Stimulated activated CD4-positive, alpha-beta T cell treated with anti-CD3 and anti-CD28 coated beads, Interleukin-1b, Interleukin-23, amount 100 ng/mL, for 48 hours (primary cell): ENCODE measurements around the gene TMC2.
"Not testable (repeated sequence)": the region's sequence is repeated elsewhere in the genome, so short reads cannot be mapped to it uniquely, and the experiment has no call there.

Source experiments
- DNase-seq: peaks from one replicate; pipeline ENCODE4 v3.0.0-alpha.2; 2020

The TMC2 gene, protein sequence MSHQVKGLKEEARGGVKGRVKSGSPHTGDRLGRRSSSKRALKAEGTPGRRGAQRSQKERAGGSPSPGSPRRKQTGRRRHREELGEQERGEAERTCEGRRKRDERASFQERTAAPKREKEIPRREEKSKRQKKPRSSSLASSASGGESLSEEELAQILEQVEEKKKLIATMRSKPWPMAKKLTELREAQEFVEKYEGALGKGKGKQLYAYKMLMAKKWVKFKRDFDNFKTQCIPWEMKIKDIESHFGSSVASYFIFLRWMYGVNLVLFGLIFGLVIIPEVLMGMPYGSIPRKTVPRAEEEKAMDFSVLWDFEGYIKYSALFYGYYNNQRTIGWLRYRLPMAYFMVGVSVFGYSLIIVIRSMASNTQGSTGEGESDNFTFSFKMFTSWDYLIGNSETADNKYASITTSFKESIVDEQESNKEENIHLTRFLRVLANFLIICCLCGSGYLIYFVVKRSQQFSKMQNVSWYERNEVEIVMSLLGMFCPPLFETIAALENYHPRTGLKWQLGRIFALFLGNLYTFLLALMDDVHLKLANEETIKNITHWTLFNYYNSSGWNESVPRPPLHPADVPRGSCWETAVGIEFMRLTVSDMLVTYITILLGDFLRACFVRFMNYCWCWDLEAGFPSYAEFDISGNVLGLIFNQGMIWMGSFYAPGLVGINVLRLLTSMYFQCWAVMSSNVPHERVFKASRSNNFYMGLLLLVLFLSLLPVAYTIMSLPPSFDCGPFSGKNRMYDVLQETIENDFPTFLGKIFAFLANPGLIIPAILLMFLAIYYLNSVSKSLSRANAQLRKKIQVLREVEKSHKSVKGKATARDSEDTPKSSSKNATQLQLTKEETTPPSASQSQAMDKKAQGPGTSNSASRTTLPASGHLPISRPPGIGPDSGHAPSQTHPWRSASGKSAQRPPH

DNA sequence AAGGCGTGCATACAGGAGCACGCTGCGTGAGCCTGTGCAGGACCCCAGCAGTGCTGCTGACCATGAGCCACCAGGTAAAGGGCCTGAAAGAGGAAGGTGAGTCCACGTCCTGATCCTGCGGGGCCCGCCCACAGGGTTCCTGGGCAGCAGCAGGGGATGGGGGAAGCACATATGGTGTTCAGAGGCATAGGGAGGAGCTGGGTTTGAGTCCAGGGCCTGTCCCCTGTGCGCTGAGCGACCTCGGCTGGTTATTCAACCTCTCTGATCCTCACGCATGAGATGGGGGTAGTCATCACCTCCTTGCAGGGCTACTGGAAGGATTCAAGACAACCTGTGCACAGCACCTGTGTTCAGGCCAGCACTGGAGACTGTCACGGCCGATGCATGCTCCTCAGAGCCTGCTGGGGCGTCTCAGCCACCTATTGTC is at the start of gene TMC2:
Gene TMC2, plus strand, starts transcription at position 14 of the 427 bp plus-strand sequence. Its CDS starts 49 bp downstream, at position 63.
- DNase-seq: no peak

DNA sequence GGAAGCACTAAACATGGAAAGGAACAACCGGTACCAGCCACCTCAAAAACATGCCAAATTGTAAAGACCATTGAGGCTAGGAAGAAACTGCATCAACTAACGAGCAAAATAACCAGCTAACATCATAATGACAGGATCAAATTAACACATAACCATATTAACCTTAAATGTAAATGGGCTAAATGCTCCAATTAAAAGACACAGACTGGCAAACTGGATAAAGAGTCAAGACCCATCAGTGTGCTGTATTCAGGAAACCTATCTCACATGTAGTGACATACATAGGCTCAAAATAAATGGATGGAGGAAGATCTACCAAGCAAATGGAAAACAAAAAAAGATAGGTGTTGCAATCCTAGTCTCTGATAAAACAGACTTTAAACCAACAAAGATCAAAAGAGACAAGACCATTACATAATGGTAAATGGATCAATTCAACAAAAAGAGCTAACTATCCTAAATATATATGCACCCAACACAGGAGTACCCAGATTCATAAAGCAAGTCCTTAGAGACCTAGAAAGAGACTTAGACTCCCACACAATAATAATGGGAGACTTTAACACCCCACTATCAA is 33.5 kb upstream of the TMC2 start:
- DNase-seq: not testable (repeated sequence)

DNA sequence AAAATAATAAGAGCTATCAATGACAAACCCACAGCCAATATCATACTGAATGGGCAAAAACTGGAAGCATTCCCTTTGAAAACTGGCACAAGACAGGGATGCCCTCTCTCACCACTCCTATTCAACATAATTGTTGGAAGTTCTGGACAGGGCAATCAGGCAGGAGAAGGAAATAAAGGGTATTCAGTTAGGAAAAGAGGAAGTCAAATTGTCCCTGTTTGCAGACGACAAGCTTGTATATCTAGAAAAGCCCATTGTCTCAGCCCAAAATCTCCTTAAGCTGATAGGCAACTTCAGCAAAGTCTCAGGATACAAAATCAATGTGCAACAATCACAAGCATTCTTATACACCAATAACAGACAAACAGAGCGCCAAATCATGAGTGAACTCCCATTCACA is 31.6 kb upstream of the TMC2 start:
- DNase-seq: not testable (repeated sequence)

DNA sequence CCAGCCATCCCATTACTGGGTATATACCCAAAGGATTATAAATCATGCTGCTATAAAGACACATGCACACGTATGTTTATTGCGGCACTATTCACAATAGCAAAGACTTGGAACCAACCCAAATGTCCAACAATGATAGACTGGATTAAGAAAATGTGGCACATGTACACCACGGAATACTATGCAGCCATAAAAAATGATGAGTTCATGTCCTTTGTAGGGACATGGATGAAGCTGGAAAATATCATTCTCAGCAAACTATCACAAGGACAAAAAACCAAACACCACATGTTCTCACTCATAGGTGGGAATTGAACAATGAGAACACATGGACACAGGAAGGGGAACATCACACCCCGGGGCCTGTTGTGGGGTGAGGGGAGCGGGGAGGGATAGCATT is 29.9 kb upstream of the TMC2 start:
- DNase-seq: not testable (repeated sequence)

DNA sequence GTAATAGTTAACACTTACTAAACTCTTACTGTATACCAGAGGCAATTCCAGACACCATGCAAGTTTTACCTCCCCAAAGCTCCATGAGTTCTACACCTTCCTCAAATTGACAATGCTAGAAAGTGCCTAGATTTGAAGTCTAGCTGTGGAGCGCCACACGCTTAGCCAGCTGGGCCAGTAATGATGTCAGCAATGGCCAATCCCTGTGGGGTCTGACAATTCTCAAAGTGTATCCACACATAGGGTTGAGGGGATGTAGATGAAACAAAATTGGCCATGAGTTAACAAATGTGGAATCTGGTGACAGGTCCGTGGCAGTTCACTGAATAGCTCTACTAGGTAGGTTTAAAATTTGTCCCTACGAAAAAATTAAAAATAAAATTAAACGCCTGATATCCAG is 28.9 kb upstream of the TMC2 start:
- DNase-seq: no peak

DNA sequence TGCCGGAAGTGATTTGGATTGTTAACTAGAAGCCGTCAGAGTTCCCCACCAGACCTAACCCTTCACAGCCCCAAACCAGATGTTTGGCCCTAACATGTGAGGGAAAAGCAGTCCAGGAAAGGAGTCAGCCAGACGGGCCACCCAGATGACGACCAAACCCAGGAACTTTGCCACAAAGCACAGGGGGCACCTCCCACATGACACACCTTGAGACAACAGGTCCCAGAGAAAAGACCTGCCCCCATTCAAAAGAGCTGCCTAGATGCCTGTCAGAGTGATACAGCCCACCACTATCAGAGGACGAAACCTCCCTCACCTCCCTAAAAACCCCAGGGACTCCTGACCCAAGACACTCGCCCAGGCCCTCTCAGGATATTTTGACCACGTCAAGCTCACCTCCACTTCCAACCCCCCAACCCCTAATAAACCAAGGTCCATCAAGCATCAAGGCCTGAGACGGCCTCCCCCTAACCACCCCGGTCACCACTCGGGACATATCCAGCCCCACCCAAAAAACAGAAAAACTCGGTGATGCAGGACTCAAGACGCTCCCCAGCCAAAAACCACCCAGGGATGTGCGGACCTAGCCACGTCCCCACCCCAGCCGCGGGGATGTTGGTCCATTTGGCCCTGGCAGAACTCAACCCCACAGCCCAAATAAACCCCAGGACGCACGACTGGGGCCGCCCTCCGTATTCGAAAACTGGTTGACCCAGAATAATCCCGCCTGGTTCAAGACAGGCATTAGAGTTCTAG is 28.3 kb upstream of the TMC2 start:
- DNase-seq: no peak

DNA sequence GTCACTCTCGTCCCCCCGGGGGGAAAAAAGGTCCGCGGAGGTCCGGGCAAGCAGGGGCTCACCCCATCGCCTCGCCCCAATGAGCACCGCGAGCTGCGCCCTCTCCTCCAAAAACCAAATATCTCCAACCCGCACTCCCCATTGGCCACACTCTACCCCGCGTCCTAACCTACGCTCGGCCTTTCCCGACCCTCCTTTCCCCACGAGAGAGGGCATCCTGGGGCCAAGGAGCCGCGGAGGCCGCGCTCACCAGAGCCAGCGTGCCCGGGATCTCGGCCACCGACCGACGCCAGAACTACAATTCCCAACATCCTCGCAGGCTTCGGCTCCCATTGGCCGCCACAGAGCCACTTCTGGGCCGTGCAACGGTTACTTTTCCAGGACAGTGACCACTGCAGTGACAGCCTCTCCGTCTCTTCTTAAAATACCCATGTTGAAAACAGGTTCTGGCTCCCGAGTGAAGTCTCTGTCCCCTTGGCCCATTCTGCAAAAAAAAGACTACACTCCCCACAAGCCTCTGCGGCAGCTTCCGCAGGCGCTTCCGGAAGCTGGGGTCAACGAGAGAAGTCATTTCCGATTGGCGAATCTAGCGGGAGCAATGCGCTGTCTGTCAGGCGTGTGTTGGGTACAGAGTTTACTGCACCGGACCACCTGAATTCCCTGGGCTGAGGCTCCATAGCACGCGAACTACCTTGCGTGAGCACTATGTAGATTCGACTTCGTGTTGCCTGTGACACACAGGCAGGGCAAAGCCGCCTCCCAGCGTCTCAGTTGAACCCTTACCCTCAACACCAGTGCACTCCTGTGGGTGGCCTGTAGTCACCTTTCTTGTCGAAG is 27.5 kb upstream of the TMC2 start, which contains the start of gene ZNF343:
Gene ZNF343, minus strand, starts transcription at position 285 of the 837 bp plus-strand sequence. CDS start 15,020 bp downstream, outside the sequence.
- DNase-seq: peak; percentile 79

DNA sequence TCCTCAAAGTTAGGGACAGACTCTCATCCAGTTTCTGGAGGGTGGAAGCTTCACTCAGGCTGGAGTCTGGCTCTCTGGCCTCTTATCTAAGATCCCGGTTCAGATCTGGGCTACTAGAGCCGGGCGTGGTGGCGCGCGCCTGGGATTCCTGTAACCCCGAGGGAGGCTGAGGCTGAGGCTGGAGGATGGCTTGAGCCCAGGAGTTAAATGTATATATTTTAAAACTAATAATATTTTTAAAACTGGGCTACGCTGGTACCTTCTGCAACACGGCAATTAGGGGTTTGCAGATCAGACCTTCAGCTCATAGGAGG is 26.9 kb upstream of the TMC2 start:
- DNase-seq: no peak

DNA sequence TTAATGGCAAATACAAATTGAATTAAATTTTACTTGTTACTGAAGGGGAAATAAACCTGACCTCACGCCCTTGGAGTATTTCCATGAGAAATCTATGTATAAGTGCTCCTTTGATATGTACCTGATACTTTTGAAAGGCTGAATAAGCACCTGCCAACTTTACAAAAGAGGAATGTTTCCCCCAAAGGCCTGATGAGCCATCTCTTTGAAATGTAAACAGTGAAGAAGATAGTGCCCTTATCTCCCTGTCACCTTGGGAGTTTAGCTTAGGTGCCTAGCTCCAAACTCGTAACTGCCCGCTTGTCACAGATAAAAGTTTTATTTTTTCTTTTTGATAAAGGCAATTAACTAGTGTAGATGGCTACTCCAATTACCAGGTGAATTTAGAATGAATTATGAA is 26.6 kb upstream of the TMC2 start:
- no peak for DNase-seq

DNA sequence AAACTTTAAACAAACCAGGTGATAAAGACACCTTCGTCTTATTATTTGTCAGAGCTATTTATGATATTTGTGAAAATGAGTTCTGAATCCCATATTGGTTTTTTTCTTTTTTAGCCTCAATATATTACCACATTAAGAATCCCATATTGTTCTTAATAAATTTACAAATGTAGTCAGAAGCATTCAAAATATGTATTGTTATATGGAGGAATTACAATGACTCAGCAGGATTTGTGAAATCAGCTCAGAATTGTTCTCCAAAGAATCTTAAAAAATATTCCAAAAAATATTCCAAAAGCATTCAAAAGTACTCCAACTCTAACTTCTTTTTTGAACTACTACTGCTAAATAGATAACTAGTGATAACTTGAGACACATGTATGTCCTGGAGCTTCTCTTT is 21.2 kb upstream of the TMC2 start:
- no peak for DNase-seq

DNA sequence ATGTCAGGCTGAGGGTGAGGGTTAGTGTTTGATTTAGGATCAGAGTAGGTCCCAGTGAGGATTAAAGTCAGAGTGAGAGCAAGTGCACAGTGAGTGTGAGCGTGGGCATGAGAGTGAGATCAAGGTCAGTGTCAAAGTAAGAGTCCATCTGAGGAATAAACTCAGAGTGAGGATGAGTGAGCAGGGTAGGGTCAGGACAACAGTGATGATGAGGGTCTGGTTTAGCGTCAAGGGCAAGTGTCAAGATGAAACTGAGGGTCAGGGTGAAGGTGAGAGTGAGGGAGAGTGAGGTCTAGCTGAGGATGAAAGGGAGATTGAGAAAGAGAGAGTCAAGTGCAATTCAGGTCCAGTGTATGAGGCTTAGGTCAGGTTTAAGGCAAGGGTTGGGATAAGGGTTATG is 20.0 kb upstream of the TMC2 start:
- no peak for DNase-seq

DNA sequence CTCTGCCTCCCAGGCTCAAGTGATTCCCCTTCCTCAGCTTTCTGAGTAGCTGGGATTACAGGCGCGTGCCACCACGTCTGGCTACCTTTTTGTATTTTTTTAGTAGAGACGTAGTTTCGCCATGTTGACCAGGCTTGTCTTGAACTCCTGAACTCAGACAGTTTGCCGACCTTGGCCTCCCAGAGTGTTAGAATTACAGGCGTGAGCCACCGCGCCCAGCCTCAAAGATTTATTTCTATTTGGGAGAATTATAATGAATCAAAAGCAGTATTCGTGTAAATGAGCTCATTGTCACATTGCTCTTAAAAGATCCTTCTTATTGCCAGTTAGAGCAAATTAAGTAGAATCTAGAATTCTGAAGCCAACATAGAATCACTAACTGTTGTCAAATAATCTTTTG is 18.3 kb upstream of the TMC2 start:
- no peak for DNase-seq

DNA sequence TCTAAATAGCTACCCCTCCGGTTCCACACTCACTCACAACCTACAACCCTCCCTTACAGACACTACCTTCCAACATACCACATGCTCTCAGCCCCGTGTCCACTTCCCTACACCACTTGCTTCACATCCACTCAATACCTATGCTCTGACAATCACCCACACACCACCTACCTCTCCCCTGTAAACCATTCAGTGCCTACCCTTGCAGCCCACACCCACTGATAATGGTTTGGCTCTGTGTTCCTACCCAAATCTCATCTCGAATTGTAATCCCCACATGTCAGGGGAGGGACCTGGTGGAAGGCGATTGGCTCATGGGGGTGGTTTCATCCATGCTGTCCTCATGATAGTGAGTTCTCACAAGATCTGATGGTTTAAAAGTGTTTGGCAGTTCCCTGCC is 17.8 kb upstream of the TMC2 start:
- no peak for DNase-seq

DNA sequence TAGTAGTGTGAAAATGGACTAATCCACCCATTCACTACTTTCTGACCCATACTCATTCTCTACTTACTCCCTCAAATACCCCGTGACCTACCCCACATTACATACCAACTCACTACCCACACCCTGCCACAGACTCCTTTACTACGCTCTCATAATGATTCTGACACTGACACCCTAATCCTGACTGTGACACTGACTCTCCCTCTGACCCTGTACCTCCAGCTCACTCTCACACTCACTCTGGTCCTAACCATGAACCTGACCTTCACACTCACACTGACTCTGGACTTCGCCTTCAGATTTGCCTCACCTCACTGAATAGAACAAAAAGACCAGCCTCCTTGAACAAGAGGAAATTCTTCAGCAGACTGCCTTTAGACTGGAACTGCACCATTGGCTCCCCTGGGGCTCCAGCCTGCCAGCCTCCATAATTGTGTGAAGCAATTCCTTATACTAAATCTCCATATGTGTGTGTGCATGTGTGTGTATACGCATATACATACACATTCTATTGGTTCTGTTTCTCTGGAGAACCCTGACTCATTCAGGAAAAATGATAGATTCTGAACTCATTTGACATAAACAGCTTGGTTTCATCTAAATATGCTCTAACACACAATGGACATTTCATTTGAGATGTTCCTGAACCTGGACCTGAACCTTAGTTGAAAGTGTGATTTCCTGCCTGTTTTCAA is 17.1 kb upstream of the TMC2 start:
- DNase-seq: no peak

DNA sequence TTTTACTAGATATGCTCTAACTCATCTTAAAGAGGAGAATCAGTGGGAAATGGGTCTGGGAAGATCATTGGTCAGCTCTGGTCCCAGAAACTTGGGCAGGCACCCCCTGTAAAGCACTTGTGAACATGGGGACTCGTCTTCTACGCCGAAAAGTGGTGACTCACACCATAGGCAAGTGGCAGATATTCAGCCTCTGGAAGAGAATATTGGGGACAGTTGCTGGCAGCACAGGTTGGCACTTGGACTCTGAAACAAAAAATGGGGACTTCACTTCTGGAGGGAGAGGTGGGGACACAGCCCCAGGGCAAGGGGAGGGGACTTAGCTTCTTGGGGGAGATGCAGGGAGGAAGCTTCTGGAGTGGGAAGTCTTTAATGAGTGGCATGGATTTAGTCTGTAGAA is 15.8 kb upstream of the TMC2 start:
- no peak for DNase-seq

DNA sequence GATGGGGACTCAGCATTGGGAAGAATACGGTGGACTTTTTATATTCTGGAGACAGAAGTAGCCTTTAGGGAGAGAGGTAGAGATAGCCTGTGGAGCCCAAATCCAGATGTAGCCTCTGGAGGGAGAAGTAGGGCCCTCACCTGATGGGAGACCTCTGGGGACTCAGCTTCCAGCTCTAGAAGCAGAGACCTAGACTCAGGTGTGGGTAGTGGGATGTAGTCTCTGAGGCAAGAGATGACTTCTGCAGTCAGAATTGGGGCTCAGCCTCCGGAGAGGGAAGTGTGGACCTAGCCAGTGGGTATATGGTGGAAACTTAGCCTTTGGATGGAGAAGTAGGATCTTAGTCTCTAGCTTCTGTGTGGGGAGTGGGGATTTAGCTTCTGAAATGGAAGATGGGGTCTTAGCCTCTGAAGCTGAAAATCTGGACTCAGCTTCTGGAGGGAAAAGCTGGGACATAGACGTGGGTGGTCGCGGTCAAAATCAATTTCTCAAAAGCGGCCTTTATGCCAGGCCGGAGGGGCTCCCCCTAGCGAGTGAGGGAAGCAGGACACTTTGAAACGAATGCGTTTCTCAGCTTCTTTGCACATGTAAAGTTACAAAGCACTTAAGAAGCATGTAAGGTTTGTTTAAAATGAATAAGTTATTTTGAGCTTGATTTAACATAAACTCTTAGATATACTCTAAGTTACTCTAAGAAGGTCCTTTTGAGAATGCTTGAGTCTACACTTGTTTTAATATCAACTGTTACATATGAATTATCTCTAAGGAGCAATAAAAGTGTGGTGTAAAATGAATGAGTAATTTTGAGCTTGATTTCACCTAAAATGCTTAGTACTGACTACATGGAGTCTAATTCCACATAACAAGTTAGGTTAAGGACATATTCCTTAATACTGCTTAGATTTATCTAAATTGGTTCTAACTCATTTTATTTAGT is 14.7 kb upstream of the TMC2 start:
- DNase-seq: peak; percentile 50

DNA sequence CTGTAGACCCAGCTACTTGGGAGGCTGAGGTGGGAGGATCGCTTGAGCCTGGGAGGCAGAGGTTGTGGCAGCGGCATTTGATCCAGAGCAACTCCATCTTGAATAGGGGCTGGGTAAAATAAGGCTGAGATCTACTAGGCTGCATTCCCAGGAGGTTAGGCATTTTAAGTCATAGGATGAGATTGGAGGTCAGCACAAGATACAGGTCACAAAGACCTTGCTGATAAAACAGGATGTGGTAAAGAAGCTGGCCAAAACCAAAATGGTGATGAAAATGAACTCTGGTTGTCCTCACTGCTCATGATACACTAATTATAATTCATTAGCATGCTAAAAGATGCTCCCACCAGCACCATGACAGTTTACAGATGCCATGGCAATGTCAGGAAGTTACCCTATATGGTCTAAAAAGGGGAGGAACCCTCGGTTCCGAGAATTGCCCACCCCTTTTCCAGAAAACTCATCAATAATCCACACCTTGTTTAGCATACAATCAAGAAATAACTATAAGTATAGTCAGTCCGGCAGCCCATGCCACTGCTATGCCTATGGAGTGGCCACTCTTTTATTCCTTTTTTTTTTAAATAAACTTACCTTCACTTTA is 13.4 kb upstream of the TMC2 start:
- not testable (repeated sequence) for DNase-seq

DNA sequence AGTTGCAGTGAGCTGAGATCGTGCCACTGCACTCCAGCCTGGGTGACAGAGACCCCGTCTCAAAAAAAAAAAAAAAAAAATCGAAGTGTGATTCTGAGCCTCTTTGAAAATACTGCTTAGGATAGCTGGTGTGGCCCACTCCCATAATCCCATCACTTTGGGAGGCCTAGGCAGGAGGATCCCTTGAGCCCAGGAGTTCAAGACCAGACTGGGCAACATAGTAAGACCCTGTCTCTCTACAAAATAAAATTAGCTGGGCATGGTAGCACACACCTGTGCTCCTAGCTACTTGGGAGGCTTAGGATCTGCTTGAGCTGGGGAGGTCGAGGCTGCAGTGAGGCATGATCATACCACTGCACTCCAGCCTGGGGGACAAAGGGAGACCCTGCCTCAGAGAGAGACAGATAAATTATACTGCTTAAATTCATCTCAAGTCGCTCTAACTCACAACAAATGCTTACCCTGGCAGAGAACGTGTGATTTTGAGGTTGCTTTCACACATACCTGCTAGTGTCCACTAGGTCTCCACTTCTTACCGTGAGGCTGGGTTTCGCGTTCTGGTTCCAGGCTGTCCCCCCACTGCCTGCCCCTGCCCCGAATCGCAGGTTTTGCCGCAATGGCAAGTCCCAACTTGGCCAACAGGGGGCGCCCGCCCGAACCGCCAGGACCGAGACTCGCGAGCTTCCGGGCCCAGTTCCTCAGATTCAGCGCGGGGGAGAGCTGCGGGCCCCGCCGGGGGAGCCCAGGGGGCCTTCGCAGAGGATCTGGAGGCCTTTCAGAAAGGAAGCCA is 12.3 kb upstream of the TMC2 start:
- DNase-seq: peak; percentile 90
